Upper lobe of left lung (tissue), 6 donors: ENCODE measurements around the gene TAS1R3. TPM values are rescaled to one million over a fixed set of nuclear protein-coding genes. Genes with fewer than 3 reads are reported as not detected.

ENCODE experiments used
- ATAC-seq, 2 donors: fragments of 200-7000 bp; cut with Tn5 transposase; one replicate each; pipeline ENCODE4 v1.9.1; 2022; ENCODE audit warnings: mild to moderate bottlenecking in 2 of 2, moderate library complexity in 2 of 2; ENCODE audit not compliant: low FRiP score in 2 of 2
- DNase-seq, 2 donors: peaks; one replicate each; pipeline ENCODE4 v3.0.0-alpha.2; 2019 to 2020
- H3K27ac ChIP-seq, 4 donors: fragments of 200-600 bp; sonication (generic); one replicate each; pipeline ENCODE4 v1.5.1; 2016 to 2019
- H3K27me3 ChIP-seq, 4 donors: fragments of 200-600 bp; sonication (generic); one replicate each; pipeline ENCODE4 v1.5.1; 2017 to 2019
- H3K36me3 ChIP-seq, 4 donors: fragments of 200-600 bp; sonication (generic); one replicate each; pipeline ENCODE4 v1.5.1; 2016 to 2019
- H3K4me1 ChIP-seq, 4 donors: fragments of 200-600 bp; sonication (generic); one replicate each; pipeline ENCODE4 v1.5.1; 2018 to 2019
- H3K4me3 ChIP-seq, 4 donors: fragments of 200-600 bp; sonication (generic); one replicate each; pipeline ENCODE4 v1.5.1; 2017 to 2019; ENCODE audit warnings: mild to moderate bottlenecking in 2 of 4, moderate library complexity in 1 of 4
- H3K9me3 ChIP-seq, 4 donors: fragments of 200-600 bp; sonication (generic); one replicate each; pipeline ENCODE4 v1.5.1; 2018 to 2019
- CTCF ChIP-seq, 6 experiments: fragments of 450-650 bp in 4 of 6; fragments of 200-600 bp in 2 of 6; sonication (generic) in 2 of 6; IDR thresholded peaks; one replicate each; pipeline ENCODE4 v1.5.1; 2016 to 2019; ENCODE audit warnings: antibody characterized with exemption in 6 of 6
- EP300 ChIP-seq, 4 donors: sonication (generic); formaldehyde crosslinking; IDR thresholded peaks; one replicate each; pipeline ENCODE4 v1.5.1; 2017; ENCODE audit warnings: antibody characterized with exemption in 4 of 4, control low read depth in 2 of 4
- POLR2A ChIP-seq, 4 donors: fragments of 450-650 bp; IDR thresholded peaks; one replicate each; pipeline ENCODE4 v1.5.1; 2016 to 2017; ENCODE audit warnings: antibody characterized with exemption in 4 of 4, mild to moderate bottlenecking in 2 of 4
- POLR2AphosphoS5 ChIP-seq, 2 donors: sonication (generic); formaldehyde crosslinking; IDR thresholded peaks; one replicate each; pipeline ENCODE4 v1.5.1; 2017; ENCODE audit warnings: antibody characterized with exemption in 2 of 2
- WGBS, 2 donors: methylation state at CpG; one replicate each; pipeline ENCODE4 v1.1.5; 2017 to 2018; 5-methylcytosine and 5-hydroxymethylcytosine counted together
- total RNA-seq, 6 donors: library from RNA; depleted of rRNA in 4 of 6; stranded (reverse); fragments of >200 nt in 4 of 6; gene quantifications; one replicate each; pipeline versions ENCODE4 v1.1.0 to v1.2.1, GENCODE V29; 2016 to 2021
- donor health status: DM: no; HTN: no; CAD: no; lungs with moderate emphysema.
- donor health status: DM: no; HTN: yes; CAD: no; lungs with severe emphysema.

The TAS1R3 gene
- total RNA-seq, 6 donors from 2014 or later, result 0.22 to 1.0 (median 0.79) TPM

GRCh38 chr1:1343811-1344421 is 12.8 kb downstream of the TAS1R3 start:
- Histone ChIP-seq H3K27ac (peak overlapping the region in 1 of 4 donors; percentile 49), H3K36me3 (peaks cover 3 to 31% (median 21%) of the 10 kb centered on the region in 4 donors), H3K9me3 (no peaks in the 10 kb centered on the region), H3K27me3 (no peaks in the 10 kb centered on the region), H3K4me1 (peaks cover 33 to 53% (median 45%) of the 10 kb centered on the region in 4 donors), H3K4me3 (no peak overlapping the region)
- peak in 1 of 2 donors; percentile 78 for DNase-seq
- no peak for ATAC-seq
- 88 to 93% methylated on average over 18 to 24 of the region's 24 CpGs for WGBS, 2 donors
- TF ChIP-seq CTCF (IDR thresholded peaks at IDR 0.05) (no peak), POLR2AphosphoS5 (IDR thresholded peaks at IDR 0.05) (no peak), POLR2A (IDR thresholded peaks at IDR 0.05) (no peak), EP300 (IDR thresholded peaks at IDR 0.05) (no peak)

- Histone ChIP-seq H3K4me1 (peaks cover 33 to 53% (median 45%) of the 10 kb centered on the region in 4 donors), H3K4me3 (peak overlapping the region in 1 of 4 donors; percentile 7), H3K27me3 (no peaks in the 10 kb centered on the region), H3K9me3 (no peaks in the 10 kb centered on the region), H3K27ac (peak overlapping the region; percentile 40 to 89 (median 72)), H3K36me3 (peaks cover 0 to 22% (median 12%) of the 10 kb centered on the region in 4 donors)
- 40 to 71% methylated on average over 1 to 13 of the region's 15 CpGs for WGBS, 2 donors
- DNase-seq (peak; percentile 53 to 86), ATAC-seq (peak; percentile 4 to 37)
- no peak for TF ChIP-seq POLR2A (IDR thresholded peaks at IDR 0.05)
- no peak for TF ChIP-seq EP300 (IDR thresholded peaks at IDR 0.05)
- no peak for TF ChIP-seq POLR2AphosphoS5 (IDR thresholded peaks at IDR 0.05)
- TF ChIP-seq CTCF (IDR thresholded peaks at IDR 0.05), result peak in 3 of 6 experiments; percentile 35 to 57 (median 40)
Observed at GRCh38 chr1:1344655-1345361, 13.7 kb downstream of the TAS1R3 start.

GRCh38 chr1:1345384-1345783 is 14.3 kb downstream of the TAS1R3 start:
- no peak for TF ChIP-seq EP300 (IDR thresholded peaks at IDR 0.05)
- TF ChIP-seq POLR2AphosphoS5 (IDR thresholded peaks at IDR 0.05), result no peak
- TF ChIP-seq CTCF (IDR thresholded peaks at IDR 0.05), result no peak
- no peak for TF ChIP-seq POLR2A (IDR thresholded peaks at IDR 0.05)
- Histone ChIP-seq H3K27me3 (no peaks in the 10 kb centered on the region), H3K4me3 (peak overlapping the region in 1 of 4 donors; percentile 7), H3K36me3 (peaks cover 0 to 16% (median 6%) of the 10 kb centered on the region in 4 donors), H3K9me3 (no peaks in the 10 kb centered on the region), H3K4me1 (peaks cover 33 to 53% (median 45%) of the 10 kb centered on the region in 4 donors), H3K27ac (peak overlapping the region; percentile 40 to 89 (median 72))
- 70 to 75% methylated on average over 2 to 15 of the region's 16 CpGs for WGBS, 2 donors
- ATAC-seq (peak in 1 of 2 donors; percentile 8), DNase-seq (peak; percentile 47 to 83)

GRCh38 chr1:1345860-1346500 is 14.9 kb downstream of the TAS1R3 start:
- no peak for TF ChIP-seq POLR2AphosphoS5 (IDR thresholded peaks at IDR 0.05)
- TF ChIP-seq CTCF (IDR thresholded peaks at IDR 0.05), result no peak
- TF ChIP-seq POLR2A (IDR thresholded peaks at IDR 0.05), result no peak
- TF ChIP-seq EP300 (IDR thresholded peaks at IDR 0.05), result no peak
- ATAC-seq (no peak), DNase-seq (peak in 1 of 2 donors; percentile 65)
- H3K4me1 ChIP-seq, result peaks cover 33 to 53% (median 45%) of the 10 kb centered on the region in 4 donors
- peak overlapping the region; percentile 40 to 89 (median 72) for H3K27ac ChIP-seq
- no peaks in the 10 kb centered on the region for H3K9me3 ChIP-seq
- no peak overlapping the region for H3K4me3 ChIP-seq
- 65 to 67% methylated on average over 3 to 9 of the region's 12 CpGs for WGBS, 2 donors
- H3K36me3 ChIP-seq, result peaks cover 0 to 10% (median 2%) of the 10 kb centered on the region in 4 donors
- no peaks in the 10 kb centered on the region for H3K27me3 ChIP-seq
